NCI-H748 (cell line): ENCODE measurements around the gene E2F1.

ENCODE experiments used
- DNase-seq: peaks from one replicate; lab custom pipeline; 2025; ENCODE audit not compliant: unreplicated experiment; lab: John Stamatoyannopoulos, UW

The E2F1 gene

GRCh38 chr20:33673114-33673409, 13.1 kb downstream of the E2F1 start:
- no peak for DNase-seq

- DNase-seq: no peak
These were observed 13.6 kb downstream of the E2F1 start for GRCh38 chr20:33672426-33673113.

- no peak for DNase-seq
These were observed 14.5 kb downstream of the E2F1 start for GRCh38 chr20:33671573-33672288.

GRCh38 chr20:33670715-33671499, 15.3 kb downstream of the E2F1 start:
- DNase-seq: no peak

GRCh38 chr20:33669873-33670640, 16.1 kb downstream of the E2F1 start:
- no peak for DNase-seq

GRCh38 chr20:33669224-33669623, 17.0 kb downstream of the E2F1 start:
- no peak for DNase-seq

GRCh38 chr20:33668466-33669155, 17.6 kb downstream of the E2F1 start:
- DNase-seq: no peak

- peak; percentile 90 for DNase-seq
These were observed 18.3 kb downstream of the E2F1 start for GRCh38 chr20:33667676-33668465.

- DNase-seq: peak; percentile 76
These were observed 18.9 kb downstream of the E2F1 start for GRCh38 chr20:33667245-33667675.

GRCh38 chr20:33666293-33667244, 19.6 kb downstream of the E2F1 start, which contains the start of gene ACTL10:
ACTL10 (plus strand) TSS chr20:33666943; CDS start chr20:33667498, 555 bp downstream.
- DNase-seq: peak; percentile 98

GRCh38 chr20:33664762-33665144, 21.4 kb downstream of the E2F1 start:
- no peak for DNase-seq

GRCh38 chr20:33664085-33664761, 22.0 kb downstream of the E2F1 start:
- DNase-seq: peak; percentile 52

GRCh38 chr20:33663161-33664084, 22.8 kb downstream of the E2F1 start:
- DNase-seq: peak; percentile 87

- DNase-seq: no peak
These were observed 24.0 kb downstream of the E2F1 start, which contains the start of gene C20orf144 for GRCh38 chr20:33662172-33662571. C20orf144 (plus strand) TSS chr20:33662327; CDS start chr20:33662346, 19 bp downstream.

- no peak for DNase-seq
These were observed 25.5 kb downstream of the E2F1 start for GRCh38 chr20:33660685-33661058.

- no peak for DNase-seq
These were observed 26.0 kb downstream of the E2F1 start for GRCh38 chr20:33660035-33660684.
